HG03439 (cell line): ENCODE measurements around the gene SNX6.
"Not testable (repeated sequence)": the region's sequence is repeated elsewhere in the genome, so short reads cannot be mapped to it uniquely, and the experiment has no call there.

Experiments used
- ATAC-seq: cut with Tn5 transposase; IDR thresholded peaks from one replicate; pipeline ENCODE4 v1.9.1; 2021; ENCODE audit warnings: mild to moderate bottlenecking, moderate library complexity; ENCODE audit not compliant: unreplicated experiment

SNX6 gene

DNA sequence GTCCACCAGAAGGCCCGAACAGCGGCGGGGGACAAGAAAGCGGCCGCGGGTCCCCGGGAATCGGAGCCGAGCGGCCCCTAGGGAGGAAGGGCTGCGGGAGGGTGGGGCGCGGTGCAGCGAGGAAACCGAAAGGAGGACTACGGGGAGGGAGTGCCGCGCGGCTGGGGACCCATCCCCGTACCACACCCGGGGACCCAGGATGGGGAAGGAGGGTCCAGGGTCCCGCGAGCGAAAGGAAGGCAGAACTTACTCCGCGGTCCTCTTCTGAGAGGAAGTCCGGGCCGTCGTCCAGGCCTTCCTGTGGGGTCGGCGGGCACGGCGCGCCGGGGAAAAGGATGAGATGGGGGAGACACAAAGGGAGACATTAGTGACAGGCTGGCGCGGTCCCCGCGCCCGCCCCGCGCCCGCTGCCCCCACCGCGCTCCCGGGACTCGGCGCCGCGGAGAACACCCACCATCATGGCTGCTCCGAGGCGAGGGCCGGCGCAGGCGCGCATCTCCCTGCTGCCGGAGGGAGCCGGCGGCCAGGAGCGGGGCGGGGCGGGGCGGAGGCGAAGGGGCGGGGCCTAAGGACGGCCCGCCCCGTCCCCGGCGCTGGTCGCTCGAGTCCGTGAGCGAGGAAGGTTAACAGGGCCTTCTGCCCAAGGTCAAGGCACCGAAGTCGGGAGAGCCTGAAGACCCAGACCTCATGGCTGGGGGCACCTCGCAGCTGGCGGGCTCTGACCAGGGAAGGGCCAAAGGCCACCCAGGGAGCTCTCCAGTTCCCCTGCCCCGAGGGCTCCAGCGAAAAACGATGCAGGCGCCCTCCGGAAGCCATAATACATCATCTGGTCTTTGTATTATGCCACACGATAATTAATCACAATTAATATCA, at the start of gene SNX6:
Gene SNX6 (minus strand): TSS at position 492 of the 873 bp plus-strand sequence. CDS start 32 bp downstream, at position 460.
- peak; percentile 94 for ATAC-seq

GRCh38 chr14:34678735-34679134, 48.8 kb upstream of the SNX6 start:
- no peak for ATAC-seq

- no peak for ATAC-seq
These were observed 48.4 kb upstream of the SNX6 start for GRCh38 chr14:34678306-34678705.

DNA sequence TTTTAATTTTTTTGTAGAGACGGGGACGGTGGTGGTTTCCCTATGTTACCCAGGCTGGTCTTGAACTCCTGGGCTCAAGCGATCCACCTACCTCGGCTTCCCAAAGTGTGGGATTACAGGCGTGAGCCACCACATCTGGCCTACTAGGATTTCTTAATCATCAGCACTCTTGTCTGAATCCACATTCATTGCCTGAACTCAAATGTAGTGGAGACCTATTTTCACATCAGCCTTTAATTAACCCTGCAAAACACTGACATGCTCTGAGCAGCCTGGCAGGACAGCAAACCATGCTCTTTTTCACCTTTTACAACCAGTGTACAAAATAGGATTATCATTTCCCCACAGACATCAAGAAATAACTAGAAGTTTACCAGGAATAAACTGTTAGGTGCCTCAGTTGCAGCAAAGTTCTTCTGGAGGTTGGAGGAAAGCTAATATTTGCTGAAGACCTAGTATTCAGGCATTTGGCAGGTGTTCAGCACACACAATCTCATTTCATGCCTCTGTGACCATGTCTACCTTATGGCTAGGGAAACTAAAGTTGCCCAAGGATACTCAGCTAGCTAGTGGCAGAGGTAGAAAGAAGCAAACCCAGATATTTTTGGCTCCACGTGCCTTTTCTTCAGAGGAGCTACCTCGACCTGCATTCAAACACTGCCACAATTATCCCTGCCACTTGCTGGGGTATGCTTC, 46.7 kb upstream of the SNX6 start:
- no peak for ATAC-seq

GRCh38 chr14:34673702-34674101, 43.8 kb upstream of the SNX6 start:
- no peak for ATAC-seq

GRCh38 chr14:34671716-34672115, 41.8 kb upstream of the SNX6 start:
- no peak for ATAC-seq

DNA sequence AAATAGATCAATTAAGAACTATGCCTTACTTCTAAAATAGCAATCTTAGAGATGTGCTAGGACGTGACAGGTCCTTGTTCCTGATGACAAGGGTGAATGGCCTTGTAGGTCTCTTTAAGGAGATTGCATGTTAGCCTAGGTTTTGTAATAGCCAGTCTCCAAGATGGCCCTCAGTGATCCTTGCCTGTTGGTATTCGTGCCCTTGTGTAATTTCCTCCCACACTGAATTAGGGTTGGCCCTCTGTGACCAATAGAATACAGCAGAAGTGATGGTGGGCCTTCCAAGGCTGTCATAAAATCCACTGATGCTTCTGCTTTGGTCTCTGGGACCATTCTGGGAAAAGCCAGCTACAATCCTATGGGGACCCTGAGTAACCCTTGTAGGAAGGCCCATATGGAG, 38.2 kb upstream of the SNX6 start:
- no peak for ATAC-seq

GRCh38 chr14:34667007-34667406, 37.1 kb upstream of the SNX6 start:
- ATAC-seq, result no peak

- ATAC-seq, result no peak
These were observed 36.0 kb upstream of the SNX6 start for GRCh38 chr14:34665785-34666435.

- no peak for ATAC-seq
These were observed 32.7 kb upstream of the SNX6 start for GRCh38 chr14:34662561-34663088.

DNA sequence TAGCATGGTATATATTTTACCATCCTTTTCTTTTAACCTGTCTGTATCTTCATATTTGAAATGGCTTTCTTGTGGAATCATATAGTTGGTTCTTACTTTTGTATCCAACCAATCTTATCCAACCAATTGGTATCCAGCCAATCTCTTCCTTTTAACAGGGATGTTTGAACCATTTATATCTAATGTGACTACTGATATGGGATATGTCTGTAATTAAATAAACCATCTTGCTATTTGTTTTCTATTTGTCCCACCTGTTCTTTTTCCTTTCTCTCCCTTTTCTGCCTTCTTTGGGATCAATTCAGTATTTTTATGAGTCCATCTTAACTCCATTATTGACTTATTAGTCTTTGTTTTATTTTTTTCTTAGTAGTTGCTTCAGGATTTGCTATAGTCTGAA, 30.8 kb upstream of the SNX6 start:
- ATAC-seq, result no peak

DNA sequence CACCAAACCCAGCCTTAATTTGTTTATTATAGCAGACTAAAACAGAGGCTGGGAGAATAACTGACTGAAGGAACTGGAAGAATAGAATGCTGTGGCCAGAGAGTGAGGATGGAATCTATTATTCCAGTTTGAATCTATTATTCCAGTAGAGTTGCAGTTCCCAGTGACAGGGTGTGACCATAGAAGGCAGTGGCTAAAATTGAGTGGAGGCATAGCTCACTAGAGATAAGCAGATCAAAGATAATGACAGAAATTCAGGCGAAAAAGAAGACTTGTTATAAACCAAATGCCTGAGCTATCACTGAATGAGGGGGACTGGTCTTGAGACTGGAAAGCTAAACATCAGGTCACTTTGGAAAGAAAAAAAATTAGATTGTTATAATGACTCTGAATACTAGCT, 26.0 kb upstream of the SNX6 start:
- ATAC-seq, result no peak

DNA sequence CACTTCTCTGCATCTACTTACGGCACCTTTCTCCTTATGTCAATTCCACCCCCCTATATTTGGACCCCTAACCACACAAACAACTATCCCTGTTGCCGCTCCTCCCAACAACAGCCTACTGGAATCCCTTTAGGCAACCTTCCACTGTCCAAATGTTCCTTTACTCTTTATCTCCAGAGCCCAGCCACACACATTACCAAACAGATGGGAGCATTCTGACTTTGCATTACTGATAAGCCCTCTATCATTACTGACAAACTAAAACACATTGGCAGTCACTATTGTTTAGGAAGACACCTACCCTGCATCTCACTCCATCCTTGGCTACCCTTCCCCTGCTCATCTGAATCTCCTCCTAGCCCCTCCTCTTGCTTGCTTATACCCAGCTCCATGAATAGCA, 23.1 kb upstream of the SNX6 start:
- ATAC-seq, result not testable (repeated sequence)

- ATAC-seq, result not testable (repeated sequence)
These were observed 22.4 kb upstream of the SNX6 start for GRCh38 chr14:34652348-34652747.

- ATAC-seq, result no peak
These were observed 21.0 kb upstream of the SNX6 start for GRCh38 chr14:34650786-34651584.

DNA sequence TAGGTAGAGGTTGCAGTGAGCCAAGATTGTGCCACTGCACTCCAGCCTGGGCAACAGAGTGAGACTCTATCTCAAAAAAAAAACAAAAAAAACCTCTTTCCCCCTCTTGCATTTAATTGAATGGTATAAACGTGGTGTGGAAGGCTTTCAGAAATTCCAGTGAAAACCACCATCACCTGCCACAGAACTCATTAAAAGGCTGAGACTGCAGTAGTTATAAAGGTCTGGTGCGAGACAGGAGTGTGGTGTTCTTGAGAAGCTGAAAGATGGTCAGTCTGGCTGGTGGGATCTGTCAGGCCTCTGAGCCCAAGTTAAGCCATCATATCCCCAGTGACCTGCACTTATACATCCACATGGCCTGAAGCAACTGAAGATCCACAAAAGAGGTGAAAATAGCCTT, 20.1 kb upstream of the SNX6 start:
- not testable (repeated sequence) for ATAC-seq

GRCh38 chr14:34649344-34649743, 19.4 kb upstream of the SNX6 start:
- ATAC-seq, result no peak

GRCh38 chr14:34646570-34647255, 16.8 kb upstream of the SNX6 start:
- no peak for ATAC-seq

DNA sequence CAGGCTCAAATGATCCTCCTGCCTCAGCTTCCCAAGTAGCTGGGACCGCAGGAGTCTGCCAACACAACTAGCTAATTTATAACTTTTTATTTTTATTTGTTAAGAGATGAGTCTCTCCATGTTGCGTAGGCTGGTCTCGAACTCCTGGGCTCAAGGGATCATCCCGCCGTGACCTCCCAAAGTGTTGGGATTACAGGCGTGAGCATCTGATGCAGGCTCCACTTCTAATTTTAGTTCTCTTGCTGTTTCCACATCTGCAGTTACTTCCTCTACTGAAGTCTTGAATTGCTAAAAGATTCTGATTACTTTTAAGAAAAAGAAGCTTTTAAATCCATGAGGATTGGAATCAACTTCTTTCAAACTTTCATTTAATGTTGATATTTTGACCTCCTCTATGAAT, 13.4 kb upstream of the SNX6 start:
- no peak for ATAC-seq

DNA sequence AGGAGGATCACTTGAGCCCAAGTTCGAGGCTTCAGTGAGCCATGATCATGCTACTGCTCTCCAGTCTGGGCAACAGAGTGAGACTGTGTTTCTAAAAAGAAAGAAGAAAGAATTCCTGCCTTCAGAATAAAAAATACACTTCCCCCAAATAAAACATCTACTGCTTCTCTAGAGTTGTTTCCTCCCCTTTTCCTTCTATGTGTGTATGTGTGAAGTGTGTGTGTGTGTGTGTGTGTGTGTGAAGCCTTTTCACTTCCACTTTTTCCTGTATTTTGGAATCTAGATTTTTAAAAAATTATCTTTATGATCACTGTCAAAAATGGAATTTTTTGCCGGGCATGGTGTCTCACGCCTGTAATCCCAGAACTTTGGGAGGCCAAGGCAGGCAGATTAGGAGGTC, 12.6 kb upstream of the SNX6 start:
- no peak for ATAC-seq
